SU-DHL-6 (cell line): Measurements from ENCODE around the gene NPHP4.

Experiments used
- H2AFZ ChIP-seq: fragments of 200-600 bp; sonication (generic); 2 replicates; pipeline ENCODE4 v1.6.1; 2014; ENCODE audit warnings: low read depth, mild to moderate bottlenecking, moderate library complexity, mixed read lengths, antibody characterized with exemption, low read length; ENCODE audit not compliant: severe bottlenecking
- H3F3A ChIP-seq: fragments of 200-600 bp; shearing (Covaris generic); 2 replicates; pipeline ENCODE4 v1.6.0; 2016; ENCODE audit warnings: antibody characterized with exemption, mild to moderate bottlenecking; ENCODE audit not compliant: insufficient read depth
- H3K27ac ChIP-seq: fragments of 200-600 bp; sonication (generic); 2 replicates; pipeline ENCODE4 v1.5.1; 2016; ENCODE audit warnings: low read depth, mild to moderate bottlenecking, low read length, moderate library complexity, mixed read lengths
- H3K27me3 ChIP-seq: fragments of 200-600 bp; sonication (generic), shearing (Covaris generic); 2 replicates; pipeline ENCODE4 v1.6.0; 2014; ENCODE audit warnings: mild to moderate bottlenecking, low read length
- H3K36me3 ChIP-seq: fragments of 200-600 bp; sonication (generic); 2 replicates; pipeline ENCODE4 v1.6.1; 2014; ENCODE audit warnings: mild to moderate bottlenecking, low read length, mixed read lengths
- H3K4me2 ChIP-seq: fragments of 300-600, 200-600 bp; shearing (Covaris generic), sonication (generic); 2 replicates; pipeline ENCODE4 v1.6.0; 2014; ENCODE audit warnings: low read length, low read depth, mild to moderate bottlenecking; ENCODE audit not compliant: poor library complexity, severe bottlenecking
- H3K4me3 ChIP-seq: fragments of 200-600 bp; sonication (generic); 2 replicates; pipeline ENCODE4 v1.5.1; 2014; ENCODE audit warnings: antibody characterized with exemption, low read length, mild to moderate bottlenecking, mixed read lengths; ENCODE audit not compliant: insufficient read depth, poor library complexity, severe bottlenecking
- H3K79me2 ChIP-seq: fragments of 200-600 bp; sonication (generic); 2 replicates; pipeline ENCODE4 v1.6.1; 2014; ENCODE audit warnings: mild to moderate bottlenecking, low read length, moderate library complexity; ENCODE audit not compliant: insufficient read depth
- H3K9ac ChIP-seq: fragments of 200-600 bp; sonication (generic); 2 replicates; pipeline ENCODE4 v1.7.0; 2014; ENCODE audit warnings: mild to moderate bottlenecking, low read length
- H3K9me2 ChIP-seq: fragments of 200-600 bp; sonication (generic); replicated peaks from 2 replicates; pipeline ENCODE4 v1.6.1; 2014; ENCODE audit warnings: low read length; ENCODE audit not compliant: insufficient read depth
- H3K9me3 ChIP-seq: fragments of 200-600 bp; sonication (generic); 2 replicates; pipeline ENCODE4 v1.6.1; 2014; ENCODE audit warnings: low read length, mixed read lengths; ENCODE audit not compliant: insufficient read depth
- H4K20me1 ChIP-seq: fragments of 200-600 bp; sonication (generic); 2 replicates; pipeline ENCODE4 v1.6.1; 2014; ENCODE audit warnings: low read depth, mild to moderate bottlenecking, antibody characterized with exemption, low read length, moderate library complexity, mixed read lengths
- EZH2phosphoT487 ChIP-seq: fragments of 200-600 bp; sonication (generic), shearing (Covaris generic); conservative IDR thresholded peaks from 2 replicates; pipeline ENCODE4 v1.6.1; 2018; ENCODE audit warnings: mild to moderate bottlenecking, antibody characterized with exemption, low read length, moderate library complexity, mixed read lengths
- TF ChIP-seq, protein P1 (sequence below): fragments of 200-600 bp; sonication (generic); IDR thresholded peaks from one replicate; pipeline ENCODE4 v1.5.1; 2017; ENCODE audit warnings: antibody characterized with exemption, mild to moderate bottlenecking, low read length, moderate library complexity; ENCODE audit not compliant: insufficient read depth, poor library complexity, severe bottlenecking

NPHP4 gene

DNA sequence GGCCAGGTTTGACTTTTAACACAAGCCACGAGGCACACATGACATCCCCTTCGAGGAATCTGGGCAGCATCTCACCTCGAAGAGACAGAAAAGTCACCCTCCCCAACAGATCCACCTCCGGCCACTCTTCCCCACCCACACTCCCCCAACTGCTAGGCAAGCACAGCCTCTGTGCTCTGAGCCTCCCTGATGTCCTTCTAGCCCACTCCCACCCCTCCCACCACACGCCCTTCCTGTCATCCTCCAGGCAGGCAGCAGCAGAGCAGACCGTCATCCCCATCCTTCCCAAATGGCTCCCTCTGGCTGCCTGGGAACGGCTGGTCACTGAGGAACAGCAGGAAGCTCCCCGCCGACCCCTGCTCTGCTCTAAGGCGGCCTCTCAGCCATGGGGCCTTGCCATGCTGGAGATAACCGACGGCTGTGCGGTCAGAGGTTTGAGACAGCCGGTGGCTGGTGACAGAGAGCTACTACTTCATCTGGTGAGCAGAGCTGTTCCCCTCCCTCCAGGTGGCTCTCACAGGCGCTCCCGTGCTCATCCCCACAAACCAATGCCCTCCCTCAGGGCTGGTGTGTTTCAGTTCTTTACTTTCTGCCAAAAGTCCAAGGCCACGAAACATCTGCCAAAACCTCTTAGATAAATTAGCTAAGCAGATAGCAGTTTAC, 25.6 kb downstream of the NPHP4 start:
- no peak overlapping the region for H3K4me2 ChIP-seq
- H3K9me3 ChIP-seq, result no peaks in the 10 kb centered on the region
- no peaks in the 10 kb centered on the region for H3K9me2 ChIP-seq
- TF ChIP-seq, protein P1, sequence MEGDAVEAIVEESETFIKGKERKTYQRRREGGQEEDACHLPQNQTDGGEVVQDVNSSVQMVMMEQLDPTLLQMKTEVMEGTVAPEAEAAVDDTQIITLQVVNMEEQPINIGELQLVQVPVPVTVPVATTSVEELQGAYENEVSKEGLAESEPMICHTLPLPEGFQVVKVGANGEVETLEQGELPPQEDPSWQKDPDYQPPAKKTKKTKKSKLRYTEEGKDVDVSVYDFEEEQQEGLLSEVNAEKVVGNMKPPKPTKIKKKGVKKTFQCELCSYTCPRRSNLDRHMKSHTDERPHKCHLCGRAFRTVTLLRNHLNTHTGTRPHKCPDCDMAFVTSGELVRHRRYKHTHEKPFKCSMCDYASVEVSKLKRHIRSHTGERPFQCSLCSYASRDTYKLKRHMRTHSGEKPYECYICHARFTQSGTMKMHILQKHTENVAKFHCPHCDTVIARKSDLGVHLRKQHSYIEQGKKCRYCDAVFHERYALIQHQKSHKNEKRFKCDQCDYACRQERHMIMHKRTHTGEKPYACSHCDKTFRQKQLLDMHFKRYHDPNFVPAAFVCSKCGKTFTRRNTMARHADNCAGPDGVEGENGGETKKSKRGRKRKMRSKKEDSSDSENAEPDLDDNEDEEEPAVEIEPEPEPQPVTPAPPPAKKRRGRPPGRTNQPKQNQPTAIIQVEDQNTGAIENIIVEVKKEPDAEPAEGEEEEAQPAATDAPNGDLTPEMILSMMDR, result no peak
- TF ChIP-seq EZH2phosphoT487, result no peak
- H3F3A ChIP-seq, result no peaks in the 10 kb centered on the region
- no peaks in the 10 kb centered on the region for H3K79me2 ChIP-seq
- H3K9ac ChIP-seq, result no peak overlapping the region
- H3K4me3 ChIP-seq, result no peak overlapping the region
- H3K27ac ChIP-seq, result no peak overlapping the region
- H3K36me3 ChIP-seq, result no peaks in the 10 kb centered on the region
- H3K27me3 ChIP-seq, result no peaks in the 10 kb centered on the region
- H2AFZ ChIP-seq, result no peak overlapping the region
- no peaks in the 10 kb centered on the region for H4K20me1 ChIP-seq

DNA sequence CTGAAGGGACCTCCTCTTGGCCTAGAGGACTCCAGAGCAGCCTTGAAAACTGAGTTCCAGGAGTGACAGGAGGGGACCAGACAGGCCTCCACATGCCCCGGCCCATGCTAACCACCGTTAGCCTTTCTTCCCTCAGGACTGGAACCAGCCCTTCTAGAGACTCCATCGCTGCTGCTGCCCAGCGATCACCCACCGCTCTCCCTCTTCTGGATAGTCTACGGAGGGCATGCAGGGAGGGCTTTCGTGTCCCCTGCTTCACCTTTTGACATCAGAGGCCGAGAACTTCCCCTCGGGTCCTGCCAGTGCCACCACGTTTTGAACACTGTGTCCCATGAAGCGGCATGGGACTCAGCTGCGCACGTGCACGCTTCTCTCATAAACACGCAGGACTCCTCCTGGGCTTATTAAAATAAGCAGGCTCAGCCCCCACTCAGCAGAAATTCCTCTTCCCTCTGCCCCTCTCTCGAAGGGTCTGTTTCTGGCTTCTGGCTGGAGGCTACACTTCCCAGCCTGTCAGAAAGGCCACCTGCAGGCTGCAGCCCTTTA, 26.6 kb downstream of the NPHP4 start:
- no peaks in the 10 kb centered on the region for H3K36me3 ChIP-seq
- no peaks in the 10 kb centered on the region for H3K9me3 ChIP-seq
- H3K79me2 ChIP-seq, result no peaks in the 10 kb centered on the region
- no peak overlapping the region for H3K4me2 ChIP-seq
- H3K9ac ChIP-seq, result no peak overlapping the region
- no peak overlapping the region for H3K4me3 ChIP-seq
- H3K27ac ChIP-seq, result no peak overlapping the region
- TF ChIP-seq, protein P1, result no peak
- no peak for TF ChIP-seq EZH2phosphoT487
- no peak overlapping the region for H2AFZ ChIP-seq
- H3K9me2 ChIP-seq, result no peaks in the 10 kb centered on the region
- no peaks in the 10 kb centered on the region for H3K27me3 ChIP-seq
- H4K20me1 ChIP-seq, result no peaks in the 10 kb centered on the region
- no peaks in the 10 kb centered on the region for H3F3A ChIP-seq

DNA sequence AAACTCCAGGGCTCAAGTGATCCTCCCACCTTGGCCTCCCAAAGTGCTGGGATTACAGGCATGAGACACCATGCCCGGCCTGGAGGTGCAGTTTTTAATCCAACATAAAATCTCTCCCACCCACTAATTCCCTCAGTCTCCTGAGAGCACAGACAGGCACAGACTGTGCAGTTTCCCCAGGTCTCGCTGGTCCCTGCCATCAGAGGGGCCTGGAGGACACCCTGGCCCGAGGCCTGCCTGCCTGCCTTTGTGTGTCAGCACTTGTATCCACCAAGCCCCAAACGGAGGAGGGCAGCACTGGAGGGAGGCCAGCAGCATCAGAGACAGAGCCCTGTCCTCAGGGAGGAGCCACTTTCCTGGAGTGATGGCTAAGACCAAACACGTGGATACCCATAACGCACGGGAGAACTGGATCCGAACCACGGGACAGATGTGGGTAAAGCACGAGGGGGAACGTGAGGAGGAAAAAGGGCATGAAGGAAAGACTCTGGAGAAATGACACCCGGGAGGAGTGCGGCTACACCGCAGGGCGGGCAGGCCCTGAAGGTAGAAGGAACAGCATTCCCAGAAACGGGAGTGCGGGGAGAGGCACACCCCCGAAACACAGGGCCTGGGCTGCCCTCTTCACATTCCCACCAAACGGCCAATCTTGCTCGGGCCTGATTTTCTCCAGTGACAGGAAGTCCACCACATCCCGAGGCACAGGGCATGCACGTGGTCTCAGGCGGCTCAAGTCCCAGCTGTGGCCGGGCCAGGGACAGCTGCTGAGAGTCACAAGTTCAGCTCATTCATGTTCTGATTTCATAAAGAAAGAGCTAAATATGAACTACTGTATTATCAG, 29.7 kb downstream of the NPHP4 start:
- no peak overlapping the region for H2AFZ ChIP-seq
- no peak overlapping the region for H3K4me3 ChIP-seq
- TF ChIP-seq EZH2phosphoT487, result no peak
- TF ChIP-seq, protein P1, result no peak
- no peak overlapping the region for H3K4me2 ChIP-seq
- H3K27me3 ChIP-seq, result no peaks in the 10 kb centered on the region
- H4K20me1 ChIP-seq, result no peaks in the 10 kb centered on the region
- H3F3A ChIP-seq, result no peaks in the 10 kb centered on the region
- no peaks in the 10 kb centered on the region for H3K9me2 ChIP-seq
- no peaks in the 10 kb centered on the region for H3K9me3 ChIP-seq
- no peak overlapping the region for H3K9ac ChIP-seq
- no peak overlapping the region for H3K27ac ChIP-seq
- no peaks in the 10 kb centered on the region for H3K36me3 ChIP-seq
- no peaks in the 10 kb centered on the region for H3K79me2 ChIP-seq
